GM19043 (cell line): ENCODE measurements around the gene CDC42EP4.

Experiments
- ATAC-seq: cut with Tn5 transposase; IDR thresholded peaks from one replicate; pipeline ENCODE4 v1.9.1; 2021; ENCODE audit warnings: low read depth; ENCODE audit not compliant: unreplicated experiment

CDC42EP4 gene, protein sequence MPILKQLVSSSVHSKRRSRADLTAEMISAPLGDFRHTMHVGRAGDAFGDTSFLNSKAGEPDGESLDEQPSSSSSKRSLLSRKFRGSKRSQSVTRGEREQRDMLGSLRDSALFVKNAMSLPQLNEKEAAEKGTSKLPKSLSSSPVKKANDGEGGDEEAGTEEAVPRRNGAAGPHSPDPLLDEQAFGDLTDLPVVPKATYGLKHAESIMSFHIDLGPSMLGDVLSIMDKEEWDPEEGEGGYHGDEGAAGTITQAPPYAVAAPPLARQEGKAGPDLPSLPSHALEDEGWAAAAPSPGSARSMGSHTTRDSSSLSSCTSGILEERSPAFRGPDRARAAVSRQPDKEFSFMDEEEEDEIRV

DNA sequence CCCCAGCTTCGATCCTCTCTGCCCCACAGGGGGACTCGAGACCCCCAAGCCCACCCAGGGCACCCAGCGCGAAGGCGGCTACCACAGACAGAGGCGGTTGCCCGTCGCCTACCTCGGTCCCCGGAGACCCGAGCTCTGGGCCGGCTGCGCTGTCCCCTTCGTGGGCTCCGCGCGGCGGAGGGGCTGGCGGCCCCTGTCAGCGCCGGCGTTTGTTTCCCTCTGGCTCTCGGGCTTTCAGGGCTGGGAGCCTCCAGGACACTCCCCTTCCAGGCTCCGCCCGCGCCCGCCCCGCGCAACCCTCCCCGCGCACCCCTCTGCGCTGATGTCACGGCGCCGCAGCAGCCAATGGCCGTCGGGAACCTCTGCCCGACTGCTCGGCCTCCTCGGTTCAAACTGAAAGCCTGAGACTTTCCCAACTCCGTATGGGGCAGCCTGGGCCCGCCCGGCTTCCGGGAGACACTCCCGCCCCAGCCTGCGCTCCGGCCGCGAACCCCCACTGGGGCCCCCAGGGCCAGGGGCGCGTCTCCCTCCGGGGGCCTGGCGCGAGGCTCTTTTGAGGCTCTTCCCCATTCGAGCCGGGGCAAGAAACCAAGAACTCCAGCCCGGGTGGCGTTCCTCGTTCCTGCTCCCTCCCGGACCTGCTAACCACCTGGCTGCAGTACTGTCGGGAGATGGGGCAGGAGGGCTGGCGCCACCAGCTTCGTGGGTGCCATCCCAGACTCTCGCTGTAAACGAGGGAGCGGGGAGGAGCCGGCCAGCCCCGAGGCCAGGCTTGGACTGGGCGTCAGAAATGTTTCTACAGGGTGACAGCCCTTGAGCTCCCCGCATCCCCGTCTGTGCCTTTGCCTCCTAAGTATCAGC lies at the start of gene CDC42EP4:
TSS of gene CDC42EP4 (minus strand) at position 221 of the 861 bp plus-strand sequence. CDS start 25,501 bp downstream, outside the sequence.
- peak; percentile 85 for ATAC-seq

DNA sequence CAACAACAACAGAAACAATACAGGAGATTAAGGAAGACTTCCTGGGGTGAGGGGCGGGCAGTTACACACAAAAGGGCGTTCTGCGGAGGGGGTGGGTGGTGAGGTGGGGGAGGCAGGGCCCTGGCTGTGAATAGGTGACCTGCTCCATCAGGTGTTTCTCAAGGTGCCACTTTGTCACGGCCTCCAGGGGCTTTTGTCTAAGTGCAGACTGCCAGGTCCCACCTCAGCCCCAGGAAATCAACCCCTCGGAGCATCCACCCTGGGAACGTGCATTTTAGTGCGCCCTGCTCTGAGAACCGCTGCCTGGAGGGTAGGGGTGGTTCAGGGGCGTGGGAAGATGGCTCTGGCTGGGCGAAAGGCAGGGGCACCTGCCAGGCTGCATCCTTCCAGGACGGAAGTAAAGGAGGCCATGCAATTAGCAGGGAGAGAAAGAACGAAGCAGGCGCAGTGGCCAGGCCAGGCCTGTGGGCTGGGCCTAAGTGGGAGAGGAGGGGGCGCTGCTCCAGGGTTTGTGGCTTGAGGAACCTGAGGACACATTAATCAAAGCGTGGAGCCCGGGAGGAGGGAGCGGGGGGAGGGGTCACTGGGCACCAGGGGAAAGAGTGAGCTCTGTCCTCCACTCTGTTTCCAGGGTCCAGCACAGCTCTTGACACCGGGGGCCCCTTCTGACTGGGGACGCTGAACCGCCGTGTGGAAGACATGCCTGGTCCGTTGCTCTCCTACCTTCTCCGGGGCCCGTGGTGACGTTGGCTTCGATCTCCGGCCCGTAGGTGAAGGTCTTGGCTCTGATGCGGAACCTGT lies 49.4 kb upstream of the CDC42EP4 start:
- no peak for ATAC-seq

DNA sequence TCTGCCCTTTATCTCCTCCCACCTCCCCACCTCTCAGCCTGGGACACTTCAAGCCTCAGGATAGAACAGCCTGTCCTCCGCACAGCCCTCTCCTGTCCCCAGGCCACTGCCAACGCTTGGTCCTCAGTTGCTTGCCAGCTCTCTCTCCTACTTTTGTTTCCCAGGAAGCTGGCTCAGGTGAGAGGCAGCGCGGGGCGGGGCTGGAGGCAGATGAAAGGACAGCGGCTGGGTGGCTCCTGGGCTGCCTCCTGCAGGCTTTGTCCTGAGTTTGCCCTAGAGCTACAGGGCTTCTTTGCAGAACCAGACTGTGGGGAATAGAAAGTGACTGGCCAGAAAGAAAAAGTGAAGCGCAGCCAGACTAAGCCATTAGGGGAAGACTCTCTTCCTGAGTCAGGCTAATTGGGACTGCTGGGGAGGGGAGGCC lies 48.2 kb upstream of the CDC42EP4 start:
- no peak for ATAC-seq

DNA sequence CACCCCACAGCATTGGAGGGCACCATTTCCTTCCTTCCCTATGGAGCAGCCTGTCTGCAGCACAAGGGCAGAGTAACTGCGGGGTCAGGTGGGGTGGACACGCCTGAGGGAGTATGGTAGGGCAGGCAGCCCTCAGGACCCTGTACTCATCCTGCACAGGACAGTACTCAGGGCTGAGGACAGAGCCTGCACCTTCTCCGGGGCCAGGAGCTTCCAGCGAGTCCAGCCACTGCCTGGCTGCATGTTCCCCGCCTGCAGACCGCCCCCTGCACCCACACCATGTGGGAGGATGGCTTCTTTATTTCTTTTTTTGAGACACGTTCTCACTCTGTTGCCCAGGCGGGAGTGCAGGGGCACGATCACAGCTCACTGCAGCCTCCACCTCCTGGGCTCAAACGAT lies 47.6 kb upstream of the CDC42EP4 start:
- no peak for ATAC-seq

DNA sequence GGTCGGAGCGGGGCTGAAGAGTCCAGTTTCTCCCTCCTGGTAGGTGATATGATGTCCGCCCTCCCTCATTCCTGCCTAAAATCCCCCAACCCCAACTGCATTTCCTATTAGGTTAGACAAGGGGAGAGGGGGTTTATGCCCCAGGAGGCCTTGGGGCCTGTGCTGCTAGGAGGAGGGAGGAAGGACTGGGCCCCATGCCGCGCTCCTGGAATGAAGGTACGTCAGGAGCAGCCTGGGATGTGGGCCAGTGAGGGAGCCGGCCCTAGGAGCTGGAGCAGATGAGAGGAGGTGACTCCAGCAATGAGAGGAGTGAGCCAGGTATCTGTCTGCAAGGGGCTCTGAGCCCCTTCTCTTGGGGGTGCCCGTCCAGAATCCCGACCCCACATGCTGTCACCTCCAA lies 46.9 kb upstream of the CDC42EP4 start:
- no peak for ATAC-seq

DNA sequence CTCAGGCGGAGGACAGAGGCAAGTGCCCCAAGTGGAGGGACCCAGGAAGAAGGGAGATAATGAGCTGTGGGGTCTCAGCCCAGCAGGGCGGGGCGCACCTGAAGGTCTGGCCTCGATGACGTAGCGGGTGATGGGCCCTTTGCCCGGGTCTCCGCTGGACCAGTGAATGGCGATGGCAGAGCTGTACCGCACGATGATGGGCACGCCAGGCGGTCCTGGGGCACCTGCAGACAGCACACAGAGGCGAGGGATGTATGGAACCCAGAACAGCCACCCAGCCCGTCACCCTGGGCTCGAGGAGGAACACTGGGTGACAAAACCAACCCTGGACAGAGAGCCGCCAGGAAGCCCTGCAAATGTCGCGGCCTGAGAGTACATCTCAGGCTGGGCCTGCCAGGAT lies 46.2 kb upstream of the CDC42EP4 start:
- ATAC-seq: no peak

DNA sequence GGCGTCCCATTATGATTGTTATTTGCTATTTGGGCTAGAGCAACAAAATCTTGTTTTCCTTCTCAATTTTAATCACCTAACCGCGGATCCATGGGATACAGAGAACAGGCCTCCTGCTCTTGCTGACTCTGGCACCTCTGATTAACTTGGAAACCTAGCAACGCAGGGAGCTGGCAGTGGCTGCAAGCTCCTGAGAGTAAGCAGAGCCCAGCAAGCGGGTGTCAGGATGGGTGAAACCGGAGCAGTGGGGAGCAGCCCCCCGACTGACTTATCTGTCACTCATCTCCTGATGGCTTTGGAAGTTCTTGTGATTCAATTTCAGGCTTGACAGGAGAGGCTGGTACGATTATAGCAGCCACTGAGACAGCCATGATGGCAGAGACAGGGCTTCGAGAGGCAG lies 45.5 kb upstream of the CDC42EP4 start:
- no peak for ATAC-seq

DNA sequence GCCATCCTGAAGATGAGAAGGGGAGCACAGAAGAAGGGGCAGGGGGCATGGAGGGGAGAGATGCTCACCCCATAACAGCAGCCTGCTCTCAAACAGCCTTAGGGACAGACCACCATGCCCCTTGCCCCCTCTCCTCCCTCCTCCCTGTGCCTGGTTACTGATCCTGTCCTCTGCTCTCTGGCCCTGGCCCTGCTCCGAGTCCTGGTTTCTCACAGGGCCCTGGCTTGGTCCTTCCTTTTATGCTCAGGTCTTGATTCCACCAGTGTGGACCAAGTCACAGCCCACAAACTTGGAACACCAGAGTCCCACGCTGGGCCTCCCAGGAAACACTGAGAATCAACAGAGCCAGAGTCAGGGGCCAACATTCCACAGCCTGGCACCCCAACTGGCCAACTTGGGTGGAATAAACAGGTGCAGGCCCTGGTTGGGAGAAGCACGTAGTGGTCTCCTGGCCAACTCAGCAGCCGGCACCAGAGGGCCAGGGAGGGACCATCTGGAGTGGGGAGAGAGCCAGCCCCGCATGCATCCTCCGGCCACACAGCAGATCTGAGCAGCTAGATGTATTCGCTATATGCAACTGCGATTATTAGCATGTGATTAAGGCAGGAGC lies 44.9 kb upstream of the CDC42EP4 start:
- ATAC-seq: no peak

DNA sequence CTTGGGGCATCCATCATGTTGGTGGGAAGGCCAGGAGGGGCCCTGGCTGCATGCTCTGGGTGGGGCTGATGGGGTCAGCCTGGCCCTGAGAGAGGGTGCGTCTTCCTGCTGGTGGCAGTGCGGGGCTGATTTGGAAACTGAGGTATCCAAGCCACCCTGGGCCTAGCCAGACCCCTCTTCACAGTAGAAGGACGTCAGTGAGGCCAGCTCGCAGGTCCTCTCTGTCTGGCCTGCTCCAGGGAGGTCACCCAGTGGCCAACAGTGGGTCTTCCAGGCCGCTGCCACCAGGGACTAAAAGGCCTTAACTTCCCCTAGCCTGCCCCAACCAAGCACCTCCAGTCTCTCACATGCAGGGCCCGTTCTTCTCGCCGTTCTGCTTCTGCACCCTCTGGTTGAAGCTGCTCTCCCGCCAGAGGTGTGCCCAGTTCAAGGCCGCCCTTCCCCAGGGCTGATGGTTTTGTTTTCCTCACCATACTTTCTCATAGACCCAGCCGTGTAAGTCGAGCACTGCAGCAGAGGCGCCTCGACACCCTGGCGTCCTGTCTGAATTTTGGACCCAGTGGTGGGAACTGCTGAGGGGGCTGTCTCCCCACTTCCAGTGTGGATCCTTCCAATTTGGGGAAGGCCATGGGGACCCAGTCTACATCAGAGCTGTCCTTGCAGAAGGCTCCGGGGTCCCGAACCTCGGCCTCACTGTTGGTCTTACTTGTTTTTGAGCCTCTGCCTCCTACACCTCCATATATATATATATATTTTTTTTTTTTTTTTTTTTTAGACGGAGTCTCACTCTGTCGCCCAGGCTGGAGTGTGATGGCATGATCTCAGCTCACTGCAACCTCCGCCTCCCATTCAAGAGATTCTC lies 42.9 kb upstream of the CDC42EP4 start:
- no peak for ATAC-seq

DNA sequence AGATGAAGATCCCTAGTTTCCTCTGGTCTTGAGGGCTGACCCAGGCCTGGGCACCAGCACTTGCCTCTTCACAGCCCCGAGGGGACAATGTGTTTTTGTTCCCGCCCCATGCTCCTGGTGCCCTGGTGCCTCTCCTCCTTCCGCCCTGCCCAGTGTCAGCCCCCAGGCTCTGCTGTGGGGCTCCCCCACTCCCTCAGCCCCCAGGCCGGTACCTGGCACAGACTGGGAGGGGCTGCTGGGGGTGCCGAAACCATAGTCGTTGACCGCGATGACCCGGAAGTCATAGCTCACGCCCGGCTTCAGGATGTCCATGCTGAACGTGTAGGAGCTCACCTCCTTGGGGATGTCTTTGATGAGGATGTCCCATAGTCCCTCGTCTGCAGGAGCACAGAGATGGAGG lies 40.5 kb upstream of the CDC42EP4 start:
- no peak for ATAC-seq

DNA sequence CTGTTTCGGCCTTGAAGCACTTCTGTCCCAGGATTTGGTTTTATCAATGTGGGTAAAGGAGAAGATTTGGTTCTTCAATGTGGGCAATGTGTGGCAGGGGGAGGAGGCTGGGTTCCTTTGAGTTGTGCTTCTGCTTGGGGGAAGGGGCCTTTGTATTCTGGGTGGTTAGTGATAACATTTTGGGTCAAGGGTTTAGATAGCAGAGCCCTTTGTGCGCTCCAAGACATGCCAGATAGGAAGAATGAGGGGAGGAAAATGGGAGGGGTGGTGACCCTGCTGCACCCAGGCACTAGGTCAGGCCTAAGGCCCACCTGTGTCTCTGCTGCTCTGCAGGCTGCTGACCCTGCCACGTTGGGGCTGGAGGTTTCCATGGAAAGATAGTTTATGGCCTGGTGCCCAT lies 40.0 kb upstream of the CDC42EP4 start:
- no peak for ATAC-seq

DNA sequence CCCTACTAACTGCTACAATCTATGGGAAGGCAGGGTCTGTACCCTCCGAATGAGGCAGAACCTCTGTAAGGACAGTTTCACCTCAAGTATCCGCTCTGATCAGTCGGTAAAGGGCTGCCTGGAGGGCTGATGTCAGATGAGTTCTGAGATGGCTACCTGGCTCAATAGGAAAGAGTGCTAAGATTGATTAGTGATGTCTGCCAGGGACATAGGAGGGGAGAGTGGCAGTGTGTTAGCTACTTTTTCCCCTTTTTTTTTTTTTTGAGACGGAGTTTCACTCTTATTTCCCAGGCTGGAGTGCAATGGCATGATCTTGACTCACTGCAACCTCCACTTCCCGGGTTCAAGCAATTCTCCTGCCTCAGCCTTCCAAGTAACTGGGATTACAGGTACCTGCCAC lies 39.1 kb upstream of the CDC42EP4 start:
- no peak for ATAC-seq

DNA sequence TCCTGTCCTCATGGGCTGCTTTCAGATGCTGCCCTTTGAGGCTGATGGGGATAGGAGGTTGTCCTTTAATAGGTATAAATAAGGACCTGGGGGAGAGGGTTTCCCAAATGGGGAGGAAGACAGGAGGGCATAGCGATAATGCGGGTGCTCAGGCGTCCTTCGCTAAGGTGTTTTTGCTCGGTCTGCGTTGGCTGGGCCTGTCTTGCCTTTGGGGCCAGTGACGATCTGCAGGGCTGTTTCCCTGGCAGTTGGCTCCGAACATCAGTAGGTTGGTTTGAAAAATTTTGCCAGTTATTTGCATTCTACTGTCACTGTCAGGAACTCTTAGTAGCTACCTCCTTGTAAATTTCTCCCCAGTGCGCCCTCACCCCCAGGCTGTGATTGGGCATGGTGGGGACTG lies 37.8 kb upstream of the CDC42EP4 start:
- no peak for ATAC-seq

DNA sequence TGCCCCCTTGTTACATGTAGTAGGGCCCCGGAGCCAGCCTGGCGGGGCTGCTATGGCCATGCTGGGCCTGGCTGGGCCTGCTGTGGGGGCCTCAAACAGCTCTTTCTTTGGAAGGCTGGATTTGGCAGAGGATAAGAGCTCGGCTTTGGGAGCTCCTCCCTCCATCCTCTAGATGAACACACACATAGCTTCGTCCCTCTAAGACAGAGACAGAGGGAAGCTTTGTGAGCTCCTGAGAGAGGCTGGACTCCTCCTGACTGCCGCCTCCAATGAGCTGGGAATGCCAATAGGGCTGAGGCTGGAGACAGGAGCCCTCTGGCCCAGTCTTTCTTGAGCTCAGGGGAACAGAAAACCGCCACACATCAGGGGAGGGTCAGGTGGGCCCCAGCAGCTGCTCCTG lies 37.3 kb upstream of the CDC42EP4 start:
- ATAC-seq: no peak

DNA sequence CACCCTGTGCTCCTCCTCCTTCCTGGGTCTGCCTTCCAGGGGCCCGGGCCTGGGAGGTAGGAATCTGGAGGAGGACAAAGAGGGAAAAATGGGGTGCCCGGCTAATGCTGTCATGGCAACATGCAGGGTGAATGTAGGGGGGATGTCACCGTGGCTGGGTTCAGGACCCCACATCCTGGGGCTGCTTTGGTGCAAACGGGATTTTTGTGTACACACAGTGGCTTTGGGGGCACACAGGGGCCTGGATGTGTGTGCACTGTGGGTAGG lies 37.0 kb upstream of the CDC42EP4 start:
- ATAC-seq: no peak

DNA sequence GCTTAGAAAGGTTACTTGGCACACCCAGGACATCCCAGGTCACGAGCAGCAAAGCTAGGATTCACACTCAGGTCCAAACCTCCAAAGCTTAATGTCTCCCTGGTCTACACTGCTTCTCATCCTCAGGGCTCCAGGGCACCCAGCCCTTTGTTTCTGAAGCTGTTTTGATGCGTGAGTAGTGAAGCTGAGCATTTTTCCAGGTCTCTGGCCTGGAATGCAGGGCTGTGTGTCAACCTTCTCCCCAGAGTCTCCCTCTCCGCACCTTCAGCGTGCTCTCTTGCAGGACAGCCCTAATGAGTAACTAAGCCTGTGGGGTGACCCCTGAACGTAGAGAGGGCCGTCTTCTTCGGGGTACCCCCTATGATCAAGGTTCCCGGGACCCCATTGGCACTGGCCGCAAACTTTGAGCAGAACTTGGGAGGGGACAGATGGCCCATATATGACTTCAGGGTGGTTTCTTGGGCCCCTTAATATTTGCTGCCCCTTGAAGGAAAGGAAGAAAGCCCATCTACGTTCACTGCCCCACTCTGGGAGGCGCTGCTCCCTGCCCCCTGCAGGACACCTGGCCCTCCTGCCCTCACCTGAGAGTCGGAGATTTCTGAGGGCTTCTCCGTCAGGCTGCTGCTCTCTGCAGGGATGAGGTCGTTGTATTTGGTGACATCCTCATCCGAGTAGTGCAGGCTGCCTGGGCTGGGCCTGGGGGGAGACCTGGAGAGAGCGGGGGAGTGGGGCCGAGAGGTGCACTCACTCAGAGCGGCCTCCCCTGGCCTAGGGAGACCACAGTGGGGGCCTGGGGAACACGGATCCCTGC lies 36.4 kb upstream of the CDC42EP4 start:
- ATAC-seq: no peak

DNA sequence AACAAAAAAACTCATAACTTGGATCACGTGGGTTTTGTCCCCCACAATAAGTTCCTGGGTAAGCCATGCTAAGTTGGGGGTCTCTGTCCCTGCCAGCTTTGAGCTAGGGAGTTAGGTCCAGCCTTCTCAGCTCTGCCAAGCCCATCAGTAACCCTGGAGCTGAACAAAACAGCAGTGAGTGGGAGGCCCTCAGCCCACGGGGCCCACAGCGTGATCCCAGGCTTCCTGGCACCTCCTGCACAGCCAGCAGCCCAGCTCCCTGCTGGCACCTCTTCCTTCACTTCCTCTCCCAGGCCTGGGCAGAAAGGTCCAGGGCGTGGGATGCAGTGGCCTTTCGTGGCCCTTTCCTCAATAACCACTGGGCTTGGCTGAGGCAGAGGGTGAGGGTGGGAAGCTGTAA lies 35.5 kb upstream of the CDC42EP4 start:
- ATAC-seq: no peak

DNA sequence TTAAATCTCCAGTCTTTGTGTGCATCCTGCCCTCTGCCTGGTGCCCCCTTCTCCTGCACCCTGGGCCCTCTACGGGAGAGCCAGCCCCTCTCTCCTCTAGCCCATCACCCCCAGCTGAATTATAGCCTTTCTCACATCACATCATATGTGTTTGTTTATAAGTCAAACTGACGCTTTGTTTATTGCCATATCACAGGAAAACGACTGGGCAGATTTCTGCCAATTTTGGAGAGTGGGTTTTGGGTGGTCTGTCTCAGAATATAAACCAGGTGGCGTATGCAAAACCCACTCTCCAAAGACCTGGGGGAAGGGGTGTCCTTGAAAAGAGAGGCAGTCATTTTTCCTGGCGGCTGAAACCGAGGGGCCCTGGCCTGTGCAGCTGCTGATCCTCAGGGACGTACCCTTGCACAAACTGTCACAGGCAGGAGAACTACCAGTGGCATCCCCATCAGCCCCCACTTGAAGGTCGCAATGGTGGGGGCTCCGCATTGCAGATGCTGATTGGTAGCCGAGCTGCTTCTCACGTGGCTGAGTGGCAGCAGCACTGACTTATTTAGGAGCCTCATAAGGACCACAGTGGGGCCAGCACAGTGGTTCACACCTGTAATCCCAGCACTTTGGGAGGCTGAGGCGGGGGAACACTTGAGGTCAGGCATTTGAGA lies 34.8 kb upstream of the CDC42EP4 start:
- ATAC-seq: no peak
